HEK293 (cell line): ENCODE measurements around the gene COL5A1.

Experiments used
- CTCF ChIP-seq: fragments of 450-650 bp; formaldehyde crosslinking; IDR thresholded peaks from 2 replicates; pipeline ENCODE4 v1.5.1; 2016; ENCODE audit warnings: missing biosample characterization, missing genetic modification characterization
- HOXA7 ChIP-seq: sonication (generic); formaldehyde crosslinking; IDR thresholded peaks from 2 replicates; pipeline ENCODE4 v1.8.1; 2022; ENCODE audit warnings: missing genetic modification reagents, borderline replicate concordance
- REST ChIP-seq: fragments of 450-650 bp; formaldehyde crosslinking; IDR thresholded peaks from 2 replicates; pipeline ENCODE4 v1.5.1; 2016; ENCODE audit warnings: missing biosample characterization, missing genetic modification characterization
- TCF7L2 ChIP-seq: IDR thresholded peaks from 2 replicates; pipeline ENCODE4 v1.6.1; 2011; ENCODE audit warnings: low read depth, mild to moderate bottlenecking, inconsistent platforms, low read length, moderate library complexity, borderline replicate concordance
- YY1 ChIP-seq: fragments of 450-650 bp; formaldehyde crosslinking; IDR thresholded peaks from 2 replicates; pipeline ENCODE4 v1.5.1; 2018; ENCODE audit warnings: missing biosample characterization, missing genetic modification characterization
- ZBTB20 ChIP-seq: fragments of 450-650 bp; formaldehyde crosslinking; IDR thresholded peaks from 2 replicates; pipeline ENCODE4 v1.5.1; 2016; ENCODE audit warnings: missing biosample characterization, missing genetic modification characterization
- ZBTB7A ChIP-seq: fragments of 450-650 bp; formaldehyde crosslinking; IDR thresholded peaks from 2 replicates; pipeline ENCODE4 v1.5.1; 2016; ENCODE audit warnings: low read depth, missing biosample characterization, missing genetic modification characterization
- ZNF350 ChIP-seq: fragments of 450-650 bp; formaldehyde crosslinking; IDR thresholded peaks from 2 replicates; pipeline ENCODE4 v1.5.0; 2017; ENCODE audit warnings: missing biosample characterization, mild to moderate bottlenecking, missing genetic modification characterization
- ZNF560 ChIP-seq: fragments of 450-650 bp; formaldehyde crosslinking; IDR thresholded peaks from 2 replicates; pipeline ENCODE4 v1.5.1; 2017; ENCODE audit warnings: missing biosample characterization, missing genetic modification characterization, borderline replicate concordance
- ZNF76 ChIP-seq: fragments of 450-650 bp; formaldehyde crosslinking; IDR thresholded peaks from 2 replicates; pipeline ENCODE4; 2016; ENCODE audit warnings: low read depth, missing biosample characterization, missing genetic modification characterization, borderline replicate concordance

DNA sequence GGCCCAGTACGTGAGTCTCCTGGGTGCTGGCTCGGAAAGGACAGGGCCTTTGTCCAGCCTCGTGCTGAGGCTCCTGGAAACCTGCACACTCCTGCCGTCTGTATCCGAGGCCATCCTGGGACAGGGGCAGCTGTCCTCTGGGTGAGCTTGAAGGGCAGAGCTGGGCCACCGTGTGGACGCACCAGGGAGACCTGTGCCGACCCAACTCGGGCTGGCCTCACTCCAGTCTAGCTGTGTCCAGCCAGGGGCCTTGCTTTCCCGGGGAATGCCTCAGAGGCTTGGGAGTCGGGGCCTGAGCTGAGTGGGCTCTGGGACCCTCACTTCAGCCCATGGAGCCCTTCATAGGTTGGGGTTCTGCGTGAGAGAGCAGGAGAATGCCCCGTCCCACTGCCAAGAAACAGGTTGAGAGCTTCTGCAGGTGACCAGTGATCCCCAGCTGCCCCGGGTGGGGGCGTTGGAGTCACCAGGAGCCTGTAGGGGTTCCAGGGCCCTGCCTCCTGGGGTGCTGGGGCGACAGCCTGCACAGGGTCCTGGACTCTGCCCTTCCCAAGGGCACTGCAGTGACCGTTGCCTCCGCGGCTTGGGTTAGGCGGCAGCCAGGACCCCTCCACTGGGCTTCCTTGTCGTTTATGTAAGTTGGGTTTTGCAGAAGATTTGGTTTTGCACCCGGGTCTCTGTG is 60.1 kb downstream of the COL5A1 start:
- TF ChIP-seq ZNF560 (tag by site-specific recombination) (no peak), CTCF (tag by site-specific recombination) (no peak), REST (tag by site-specific recombination) (no peak), ZNF350 (tag by site-specific recombination) (no peak), TCF7L2 (no peak), ZBTB20 (tag by site-specific recombination) (no peak), ZNF76 (tag by site-specific recombination) (no peak), YY1 (no peak), HOXA7 (no peak), ZBTB7A (tag by site-specific recombination) (no peak)
